Ishikawa (cell line): ENCODE results near the gene EDA2R.

ENCODE experiments used
- CREB1 ChIP-seq: IDR thresholded peaks from 2 replicates; pipeline ENCODE4 v1.6.1; 2012; ENCODE audit warnings: low read depth
- EGR1 ChIP-seq: IDR thresholded peaks from 2 replicates; pipeline ENCODE4 v1.6.1; 2012
- EP300 ChIP-seq: IDR thresholded peaks from 2 replicates; pipeline ENCODE4 v1.6.1; 2012; ENCODE audit warnings: borderline replicate concordance
- FOXM1 ChIP-seq: IDR thresholded peaks from 2 replicates; pipeline ENCODE4 v1.6.1; 2012; ENCODE audit warnings: low read depth, borderline replicate concordance
- TCF12 ChIP-seq: IDR thresholded peaks from 2 replicates; pipeline ENCODE4 v1.6.1; 2012; ENCODE audit warnings: low read depth
- YY1 ChIP-seq: IDR thresholded peaks from 2 replicates; pipeline ENCODE4 v1.6.1; 2012; ENCODE audit warnings: low read depth
- TF ChIP-seq, protein P1 (sequence below): IDR thresholded peaks from 2 replicates; pipeline ENCODE4 v1.6.1; 2012; ENCODE audit warnings: low read depth, mild to moderate bottlenecking
- TF ChIP-seq, protein P2 (sequence below): IDR thresholded peaks from 2 replicates; pipeline ENCODE4 v1.6.1; 2012

DNA sequence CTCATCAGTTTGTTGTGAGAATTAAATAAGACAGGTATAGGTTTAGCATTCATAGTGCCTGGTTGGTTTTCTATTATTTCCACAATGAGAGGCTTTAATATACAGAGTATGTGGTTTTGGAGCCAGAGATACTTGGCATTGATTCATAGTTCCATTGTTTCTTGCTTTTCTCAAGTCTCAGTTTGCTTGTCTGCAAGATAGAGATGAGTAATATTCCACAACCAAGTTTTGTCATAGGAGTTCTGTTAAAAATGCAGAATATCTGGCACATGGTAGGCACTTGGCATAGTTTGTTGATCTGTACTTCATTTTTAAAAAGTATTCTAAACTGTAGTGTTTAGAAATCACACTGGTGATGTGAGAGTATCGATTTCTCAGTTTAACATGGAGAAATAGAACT lies 37.5 kb upstream of the EDA2R start:
- TF ChIP-seq, protein P1, sequence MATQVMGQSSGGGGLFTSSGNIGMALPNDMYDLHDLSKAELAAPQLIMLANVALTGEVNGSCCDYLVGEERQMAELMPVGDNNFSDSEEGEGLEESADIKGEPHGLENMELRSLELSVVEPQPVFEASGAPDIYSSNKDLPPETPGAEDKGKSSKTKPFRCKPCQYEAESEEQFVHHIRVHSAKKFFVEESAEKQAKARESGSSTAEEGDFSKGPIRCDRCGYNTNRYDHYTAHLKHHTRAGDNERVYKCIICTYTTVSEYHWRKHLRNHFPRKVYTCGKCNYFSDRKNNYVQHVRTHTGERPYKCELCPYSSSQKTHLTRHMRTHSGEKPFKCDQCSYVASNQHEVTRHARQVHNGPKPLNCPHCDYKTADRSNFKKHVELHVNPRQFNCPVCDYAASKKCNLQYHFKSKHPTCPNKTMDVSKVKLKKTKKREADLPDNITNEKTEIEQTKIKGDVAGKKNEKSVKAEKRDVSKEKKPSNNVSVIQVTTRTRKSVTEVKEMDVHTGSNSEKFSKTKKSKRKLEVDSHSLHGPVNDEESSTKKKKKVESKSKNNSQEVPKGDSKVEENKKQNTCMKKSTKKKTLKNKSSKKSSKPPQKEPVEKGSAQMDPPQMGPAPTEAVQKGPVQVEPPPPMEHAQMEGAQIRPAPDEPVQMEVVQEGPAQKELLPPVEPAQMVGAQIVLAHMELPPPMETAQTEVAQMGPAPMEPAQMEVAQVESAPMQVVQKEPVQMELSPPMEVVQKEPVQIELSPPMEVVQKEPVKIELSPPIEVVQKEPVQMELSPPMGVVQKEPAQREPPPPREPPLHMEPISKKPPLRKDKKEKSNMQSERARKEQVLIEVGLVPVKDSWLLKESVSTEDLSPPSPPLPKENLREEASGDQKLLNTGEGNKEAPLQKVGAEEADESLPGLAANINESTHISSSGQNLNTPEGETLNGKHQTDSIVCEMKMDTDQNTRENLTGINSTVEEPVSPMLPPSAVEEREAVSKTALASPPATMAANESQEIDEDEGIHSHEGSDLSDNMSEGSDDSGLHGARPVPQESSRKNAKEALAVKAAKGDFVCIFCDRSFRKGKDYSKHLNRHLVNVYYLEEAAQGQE: no peak
- TF ChIP-seq CREB1 (no peak), EP300 (no peak), FOXM1 (no peak), YY1 (no peak), TCF12 (no peak), EGR1 (no peak)
- TF ChIP-seq, protein P2, sequence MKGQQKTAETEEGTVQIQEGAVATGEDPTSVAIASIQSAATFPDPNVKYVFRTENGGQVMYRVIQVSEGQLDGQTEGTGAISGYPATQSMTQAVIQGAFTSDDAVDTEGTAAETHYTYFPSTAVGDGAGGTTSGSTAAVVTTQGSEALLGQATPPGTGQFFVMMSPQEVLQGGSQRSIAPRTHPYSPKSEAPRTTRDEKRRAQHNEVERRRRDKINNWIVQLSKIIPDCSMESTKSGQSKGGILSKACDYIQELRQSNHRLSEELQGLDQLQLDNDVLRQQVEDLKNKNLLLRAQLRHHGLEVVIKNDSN: no peak
